IMR-90 (cell line): Measurements from ENCODE around the gene AHNAK.

Experiments
- CTCF ChIP-seq: conservative IDR thresholded peaks from 2 replicates; pipeline ENCODE4 v1.5.1; 2012; ENCODE audit warnings: mild to moderate bottlenecking, low read depth, low read length, improper control_type of control experiment
- RFX5 ChIP-seq: IDR thresholded peaks from 2 replicates; pipeline ENCODE4 v1.8.0; 2012; ENCODE audit warnings: low read depth, mild to moderate bottlenecking, low read length, moderate library complexity
- TF ChIP-seq, protein P1 (sequence below): fragments of 150-350 bp; IDR thresholded peaks from 2 replicates; pipeline ENCODE4 v1.6.1; 2016; ENCODE audit warnings: low read depth, mild to moderate bottlenecking, low read length, moderate library complexity, borderline replicate concordance

DNA sequence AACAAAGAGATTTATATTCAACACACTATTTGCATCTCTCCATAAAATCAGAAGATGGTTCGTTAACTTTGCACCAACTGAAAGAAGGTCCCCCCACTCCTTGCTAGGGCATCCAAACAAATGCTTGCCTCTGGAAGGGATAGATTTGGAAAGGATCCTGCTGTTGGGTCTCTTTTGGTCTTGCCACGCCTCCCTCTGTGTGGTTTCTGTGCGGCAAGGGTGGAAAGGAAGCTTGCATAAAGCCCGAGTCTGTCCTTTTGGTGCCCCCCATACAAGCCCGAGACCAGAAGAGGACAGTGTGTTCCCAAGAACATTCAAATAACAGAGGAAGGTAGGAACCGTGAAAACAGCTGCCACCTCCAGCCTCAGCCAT, 112.7 kb downstream of the AHNAK start:
- TF ChIP-seq, protein P1, sequence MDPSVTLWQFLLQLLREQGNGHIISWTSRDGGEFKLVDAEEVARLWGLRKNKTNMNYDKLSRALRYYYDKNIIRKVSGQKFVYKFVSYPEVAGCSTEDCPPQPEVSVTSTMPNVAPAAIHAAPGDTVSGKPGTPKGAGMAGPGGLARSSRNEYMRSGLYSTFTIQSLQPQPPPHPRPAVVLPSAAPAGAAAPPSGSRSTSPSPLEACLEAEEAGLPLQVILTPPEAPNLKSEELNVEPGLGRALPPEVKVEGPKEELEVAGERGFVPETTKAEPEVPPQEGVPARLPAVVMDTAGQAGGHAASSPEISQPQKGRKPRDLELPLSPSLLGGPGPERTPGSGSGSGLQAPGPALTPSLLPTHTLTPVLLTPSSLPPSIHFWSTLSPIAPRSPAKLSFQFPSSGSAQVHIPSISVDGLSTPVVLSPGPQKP: no peak
- TF ChIP-seq RFX5 (no peak), CTCF (no peak)
